GM18505 (cell line): Measurements from ENCODE around the gene BTAF1.

Experiments used
- ATAC-seq: cut with Tn5 transposase; IDR thresholded peaks from one replicate; pipeline ENCODE4 v1.9.1; 2021; ENCODE audit not compliant: unreplicated experiment
- POLR2A ChIP-seq: IDR thresholded peaks from 4 replicates; pipeline ENCODE4 v1.6.1; 2011; ENCODE audit warnings: borderline replicate concordance; ENCODE audit not compliant: insufficient read depth, insufficient read length; ENCODE audit errors: extremely low read depth

The BTAF1 gene

GRCh38 chr10:91923371-91924211 lies at the start of gene BTAF1:
Gene BTAF1 (plus strand): TSS chr10:91923770. CDS start chr10:91924077, 307 bp downstream.
- TF ChIP-seq POLR2A = peak; percentile 92
- ATAC-seq = peak; percentile 96

DNA sequence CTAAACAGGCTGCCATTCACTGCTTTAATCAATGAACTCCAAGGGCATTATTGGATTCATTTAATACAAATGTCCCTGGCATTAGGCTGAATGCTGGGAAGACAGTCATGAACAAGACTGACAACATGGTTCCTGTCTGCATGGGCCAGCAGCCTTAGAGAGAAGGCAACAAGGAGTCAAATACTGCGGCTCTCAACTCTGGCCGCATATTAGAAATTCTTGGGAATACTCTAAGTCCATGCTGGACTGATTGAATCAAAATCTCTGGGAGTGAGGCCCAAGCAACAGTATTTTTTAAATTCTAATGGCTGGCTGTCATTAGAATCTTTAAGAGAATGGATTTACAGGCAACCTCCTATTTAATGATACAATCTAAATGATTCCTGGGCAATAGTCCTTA lies 48.4 kb upstream of the BTAF1 start:
- no peak for TF ChIP-seq POLR2A
- no peak for ATAC-seq

GRCh38 chr10:91875779-91876178 lies 47.8 kb upstream of the BTAF1 start:
- no peak for TF ChIP-seq POLR2A
- no peak for ATAC-seq

GRCh38 chr10:91879515-91880170 lies 43.9 kb upstream of the BTAF1 start:
- ATAC-seq = no peak
- no peak for TF ChIP-seq POLR2A

DNA sequence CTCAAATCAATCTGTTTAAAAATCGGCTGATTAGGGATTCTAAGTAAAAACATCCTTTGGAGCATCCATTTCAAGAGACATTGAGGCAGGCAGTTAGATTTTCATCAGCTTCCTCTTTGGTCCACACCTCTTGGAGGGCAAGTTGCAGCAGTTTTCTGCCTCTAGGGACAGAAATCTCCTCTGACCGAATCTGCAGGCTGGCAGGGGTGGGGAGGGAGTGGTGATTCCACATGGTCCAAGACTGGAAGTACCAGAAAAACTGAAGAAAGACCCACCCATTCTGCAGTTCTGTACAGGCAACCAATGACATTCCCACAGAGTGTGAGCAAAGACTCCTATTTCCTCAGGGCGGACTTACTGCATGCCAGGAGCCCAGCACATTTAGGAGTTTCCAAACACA lies 43.3 kb upstream of the BTAF1 start:
- ATAC-seq = no peak
- TF ChIP-seq POLR2A = no peak

DNA sequence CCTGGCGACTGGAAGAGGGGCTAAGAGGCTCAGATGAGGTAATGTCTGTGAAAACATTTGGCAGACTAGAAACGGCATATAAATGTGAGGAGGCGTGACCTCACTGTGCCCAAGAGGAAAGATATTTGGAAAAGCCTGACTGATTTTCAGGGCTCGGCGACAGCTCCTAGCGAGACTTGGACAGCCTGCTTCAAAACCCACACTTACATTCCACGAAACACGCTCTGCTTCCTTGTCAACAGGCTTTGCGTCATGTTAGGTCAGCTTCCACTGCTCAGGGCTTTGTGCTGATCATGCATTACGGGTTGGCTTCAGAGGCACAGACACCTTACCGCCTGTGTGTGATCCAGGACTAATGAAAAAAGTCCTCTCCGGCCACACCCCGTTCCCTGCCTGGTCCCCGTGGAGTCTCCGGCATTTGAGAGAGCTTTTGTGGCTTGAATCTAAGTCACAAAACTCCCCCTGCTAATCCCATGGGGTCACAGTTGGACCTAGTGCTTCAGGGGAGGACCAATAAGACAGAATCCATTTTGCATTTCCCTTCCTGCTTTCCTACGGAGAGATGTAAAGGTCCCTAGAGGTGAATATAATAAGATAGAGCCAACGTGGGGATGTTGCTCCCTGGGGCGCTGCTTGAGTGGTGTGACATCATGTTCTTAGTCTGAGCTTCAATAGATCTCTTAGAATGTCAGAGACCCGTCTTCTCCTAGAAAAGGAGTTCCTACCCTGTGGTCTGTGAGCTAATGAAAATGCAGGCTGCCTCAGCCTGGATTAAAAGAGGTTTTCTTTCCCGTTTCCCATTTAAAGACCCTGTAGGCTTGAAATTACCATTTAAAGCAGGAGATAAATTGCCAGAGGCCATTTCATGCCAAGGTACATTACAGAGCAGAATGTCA lies 39.8 kb upstream of the BTAF1 start:
- no peak for TF ChIP-seq POLR2A
- no peak for ATAC-seq

DNA sequence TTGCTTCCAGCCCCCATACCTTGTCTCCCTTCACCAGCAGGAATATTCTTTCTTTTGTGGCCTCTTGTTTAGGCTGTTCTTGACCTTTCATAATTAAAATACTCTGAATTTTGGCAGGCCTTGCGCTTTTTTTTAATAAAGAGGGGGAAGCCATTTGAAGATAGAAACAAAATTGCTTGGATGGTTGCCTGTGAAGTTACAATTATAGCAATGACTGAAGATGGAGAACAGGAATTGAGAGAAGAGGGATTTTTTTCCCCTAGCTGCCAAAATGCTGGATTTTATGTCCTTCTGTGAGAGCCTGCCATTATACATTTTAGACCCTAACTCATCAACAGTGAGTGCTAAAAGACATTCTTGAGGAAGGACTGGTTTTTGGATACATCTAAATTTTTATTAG lies 39.0 kb upstream of the BTAF1 start:
- no peak for TF ChIP-seq POLR2A
- ATAC-seq = no peak

GRCh38 chr10:91885362-91886079 lies 38.0 kb upstream of the BTAF1 start:
- no peak for ATAC-seq

GRCh38 chr10:91886954-91887271 lies 36.7 kb upstream of the BTAF1 start:
- TF ChIP-seq POLR2A = no peak
- no peak for ATAC-seq

More at GRCh38 chr10:91885362-91886079, 38.0 kb upstream of the BTAF1 start:
- TF ChIP-seq POLR2A = no peak

GRCh38 chr10:91887272-91888076 lies 36.1 kb upstream of the BTAF1 start:
- no peak for TF ChIP-seq POLR2A
- ATAC-seq = no peak

DNA sequence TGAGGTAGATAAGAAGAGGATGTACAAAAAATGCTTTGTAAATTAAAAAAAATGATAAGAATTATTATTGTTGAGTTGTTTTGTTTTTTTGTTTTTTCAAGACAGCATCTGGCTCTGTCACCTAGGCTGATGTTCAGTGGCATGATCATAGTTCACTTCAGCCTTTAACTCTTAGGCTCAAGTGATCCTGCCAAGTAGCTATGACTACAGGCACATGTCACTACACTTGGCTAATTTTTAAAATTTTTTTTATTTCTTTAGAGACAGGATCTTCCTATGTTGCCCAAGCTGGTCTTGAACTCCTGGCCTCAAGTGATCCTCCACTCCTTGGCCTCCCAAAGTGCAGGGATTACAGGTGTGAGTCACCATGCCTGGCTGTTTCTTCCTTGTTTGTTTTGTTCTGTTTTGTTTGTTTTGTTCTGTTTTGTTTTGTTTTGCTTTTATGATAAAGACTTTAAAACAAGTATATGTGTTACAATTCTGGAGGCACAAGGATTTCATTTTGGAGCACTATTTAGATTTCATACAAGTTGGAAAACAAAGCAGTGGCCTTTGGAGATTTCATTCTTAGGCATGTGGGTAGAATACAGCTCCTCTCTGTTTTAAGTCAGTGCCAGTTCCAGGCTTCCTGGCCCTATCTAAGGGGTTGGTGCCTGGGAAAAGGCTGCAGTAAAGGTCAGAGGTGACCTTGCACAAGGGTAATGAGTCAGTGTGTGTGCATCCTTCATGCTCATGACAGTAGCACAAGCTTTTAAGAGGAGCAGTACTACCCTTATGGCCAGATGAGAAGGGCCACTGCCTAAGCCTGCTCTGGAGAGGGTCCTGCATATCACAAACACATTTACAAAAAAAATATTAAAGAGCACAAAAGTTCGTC lies 32.2 kb upstream of the BTAF1 start:
- no peak for ATAC-seq

More for the DNA sequence above, 32.2 kb upstream of the BTAF1 start:
- TF ChIP-seq POLR2A = no peak
